Measurements from ENCODE around the gene ZNF862.

- no peak for TF ChIP-seq TCF4 (CRISPR knock-in tag; IDR thresholded peaks at IDR 0.05; ENCODE audit: borderline replicate concordance)
- TF ChIP-seq CSRNP3 (CRISPR knock-in tag; IDR thresholded peaks at IDR 0.05), result no peak
- no peak for TF ChIP-seq TSHZ2 (CRISPR knock-in tag; IDR thresholded peaks at IDR 0.05)
- TF ChIP-seq RARB (CRISPR knock-in tag; IDR thresholded peaks at IDR 0.05), result no peak
- no peak for TF ChIP-seq ARNTL (CRISPR knock-in tag; IDR thresholded peaks at IDR 0.05; ENCODE audit: borderline replicate concordance, low read depth)
- TF ChIP-seq BACH2 (CRISPR knock-in tag; IDR thresholded peaks at IDR 0.05; ENCODE audit: borderline replicate concordance), result no peak
- no peak for TF ChIP-seq ESRRG (CRISPR knock-in tag; IDR thresholded peaks at IDR 0.05)
- TF ChIP-seq ZFP30 (CRISPR knock-in tag; IDR thresholded peaks at IDR 0.05), result no peak
- TF ChIP-seq, protein P1, sequence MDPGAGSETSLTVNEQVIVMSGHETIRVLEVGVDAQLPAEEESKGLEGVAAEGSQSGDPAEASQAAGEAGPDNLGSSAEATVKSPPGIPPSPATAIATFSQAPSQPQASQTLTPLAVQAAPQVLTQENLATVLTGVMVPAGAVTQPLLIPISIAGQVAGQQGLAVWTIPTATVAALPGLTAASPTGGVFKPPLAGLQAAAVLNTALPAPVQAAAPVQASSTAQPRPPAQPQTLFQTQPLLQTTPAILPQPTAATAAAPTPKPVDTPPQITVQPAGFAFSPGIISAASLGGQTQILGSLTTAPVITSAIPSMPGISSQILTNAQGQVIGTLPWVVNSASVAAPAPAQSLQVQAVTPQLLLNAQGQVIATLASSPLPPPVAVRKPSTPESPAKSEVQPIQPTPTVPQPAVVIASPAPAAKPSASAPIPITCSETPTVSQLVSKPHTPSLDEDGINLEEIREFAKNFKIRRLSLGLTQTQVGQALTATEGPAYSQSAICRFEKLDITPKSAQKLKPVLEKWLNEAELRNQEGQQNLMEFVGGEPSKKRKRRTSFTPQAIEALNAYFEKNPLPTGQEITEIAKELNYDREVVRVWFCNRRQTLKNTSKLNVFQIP (CRISPR knock-in tag; IDR thresholded peaks at IDR 0.05; ENCODE audit: borderline replicate concordance, low read depth), result no peak
- no peak for TF ChIP-seq ZC3H10 (CRISPR knock-in tag; IDR thresholded peaks at IDR 0.05)
These were observed 43.5 kb upstream of the ZNF862 start for GRCh38 chr7:149794661-149795060.

Data from SK-N-SH treated with all-trans-retinoic acid at 6 μM for 48 hours (cell line).